ENCODE measurements around the gene RXFP2.

- no peak for TF ChIP-seq CTCF (IDR thresholded peaks at IDR 0.05)
- TF ChIP-seq POLR2A (IDR thresholded peaks at IDR 0.05): no peak
These were observed 64.0 kb downstream of the RXFP2 start for GRCh38 chr13:31803311-31803710.
